PC-3 (cell line): Measurements from ENCODE around the gene ZNF3. TPM values are rescaled to one million over a fixed set of nuclear protein-coding genes. Genes with fewer than 3 reads are reported as not detected.
A peak's percentile ranks its signal among the peaks of the same experiment; 100 is the strongest.

Experiments used
- ATAC-seq: fragments of 200-7000 bp; cut with Tn5 transposase; 2 replicates; pipeline ENCODE4 v1.9.1; 2020; ENCODE audit warnings: mild to moderate bottlenecking, moderate library complexity
- BruUV-seq: library from RNA; stranded (reverse); fragments of 400-500 nt; replicated peaks from 2 replicates; lab custom pipeline; 2021; lab: Mats Ljungman, UMichigan
- CTCF ChIA-PET: fragments of 300-600 bp; sonication (Branson Sonifier 250); formaldehyde crosslinking; loops from one replicate; lab custom pipeline; 2022; ENCODE audit warnings: antibody characterized with exemption; lab: Charles Lee
- POLR2A ChIA-PET: fragments of 300-600 bp; sonication (Branson Sonifier 250); formaldehyde crosslinking; loops from one replicate; lab custom pipeline; 2022; ENCODE audit warnings: antibody characterized with exemption; ENCODE audit not compliant: unreplicated experiment; lab: Charles Lee
- DNase-seq: peaks from one replicate; pipeline ENCODE4 v3.0.0-alpha.2; 2015
- H2AFZ ChIP-seq: fragments of 300-600 bp; sonication (generic); 2 replicates; pipeline ENCODE4 v1.6.0; 2016; ENCODE audit warnings: antibody characterized with exemption, low read length
- H3F3A ChIP-seq: fragments of 300-600 bp; sonication (generic); one replicate; pipeline ENCODE4 v1.6.0; 2017; ENCODE audit warnings: antibody characterized with exemption, low read length, control low read depth, mild to moderate bottlenecking; ENCODE audit not compliant: unreplicated experiment
- H3K27ac ChIP-seq: fragments of 300-600 bp; sonication (generic); 2 replicates; pipeline ENCODE4 v1.5.1; 2016; ENCODE audit warnings: mild to moderate bottlenecking, low read length
- H3K27me3 ChIP-seq: fragments of 300-600 bp; sonication (generic); 2 replicates; pipeline ENCODE4 v1.6.1; 2016; ENCODE audit warnings: low read length, mixed read lengths
- H3K36me3 ChIP-seq: fragments of 300-600 bp; sonication (generic); 2 replicates; pipeline ENCODE4 v1.6.1; 2016; ENCODE audit warnings: low read depth, mixed run types, low read length, mixed read lengths
- H3K4me1 ChIP-seq: fragments of 300-600 bp; sonication (generic); 2 replicates; pipeline ENCODE4 v1.5.1; 2016; ENCODE audit warnings: low read length; ENCODE audit not compliant: insufficient read depth
- H3K4me2 ChIP-seq: fragments of 300-600 bp; sonication (generic); 2 replicates; pipeline ENCODE4 v1.6.0; 2016; ENCODE audit warnings: low read length
- H3K4me3 ChIP-seq: fragments of 300-600 bp; sonication (generic); 2 replicates; pipeline ENCODE4 v1.5.1; 2016; ENCODE audit warnings: mild to moderate bottlenecking, low read length, mixed read lengths
- H3K79me2 ChIP-seq: fragments of 300-600 bp; sonication (generic); 2 replicates; pipeline ENCODE4 v1.6.1; 2017; ENCODE audit warnings: low read length, mixed read lengths
- H3K9ac ChIP-seq: fragments of 300-600 bp; sonication (generic); 2 replicates; pipeline ENCODE4 v1.6.0; 2016; ENCODE audit warnings: mild to moderate bottlenecking, low read length
- H3K9me2 ChIP-seq: fragments of 300-600 bp; sonication (generic); replicated peaks from 2 replicates; pipeline ENCODE4 v1.6.1; 2016; ENCODE audit warnings: mixed run types, low read length, mixed read lengths
- H3K9me3 ChIP-seq: fragments of 300-600 bp; sonication (generic); 2 replicates; pipeline ENCODE4 v1.6.1; 2016; ENCODE audit warnings: low read length, mixed read lengths
- H4K20me1 ChIP-seq: fragments of 300-600 bp; sonication (generic); 2 replicates; pipeline ENCODE4 v1.6.1; 2016; ENCODE audit warnings: low read length, mixed read lengths
- EZH2 ChIP-seq: fragments of 300-600 bp; sonication (generic); IDR thresholded peaks from one replicate; pipeline ENCODE4 v1.6.1; 2017; ENCODE audit warnings: antibody characterized with exemption, mild to moderate bottlenecking, low read length; ENCODE audit not compliant: unreplicated experiment
- EZH2phosphoT487 ChIP-seq: fragments of 300-600 bp; sonication (generic); IDR thresholded peaks from 2 replicates; pipeline ENCODE4 v1.6.1; 2018; ENCODE audit warnings: mild to moderate bottlenecking, antibody characterized with exemption, low read length, borderline replicate concordance
- intact Hi-C: fragments of 100-400 bp; cut with micrococcal nuclease; formaldehyde crosslinking; loops from 2 replicates; pipeline ENCODE4 v1.9.0; 2023
- total RNA-seq: library from RNA; depleted of rRNA; stranded (reverse); fragments of >200 nt; gene quantifications from 2 replicates; pipeline ENCODE4 v1.2.3, GENCODE V29; 2014
- TF ChIP-seq, protein P1 (sequence below): fragments of 300-600 bp; sonication (generic); conservative IDR thresholded peaks from 2 replicates; pipeline ENCODE4 v1.5.1; 2017; ENCODE audit warnings: antibody characterized with exemption, low read depth, mild to moderate bottlenecking, low read length

The ZNF3 gene
- total RNA-seq, 1 experiment from 2014 or later: 16.5 TPM

- DNase-seq (peak; percentile 44), ATAC-seq (peak; percentile 71)
- intact Hi-C loops: loop anchor here (2.0 kb wide), 1 partner anchor 50 kb away; no protein-coding TSS in a partner anchor
- peak overlapping the region; percentile 48; the same call in 1 of the 2 replicates for H2AFZ ChIP-seq
- peaks cover 20% of the 10 kb centered on the region for H3K4me1 ChIP-seq
- H4K20me1 ChIP-seq: no peaks in the 10 kb centered on the region
- H3K27me3 ChIP-seq: no peaks in the 10 kb centered on the region
- ChIA-PET CTCF (no interaction called here), POLR2A (interaction anchor here (0.6 kb wide), 1 partner anchor 84 kb away, joined by 18 read pairs; no protein-coding TSS in a partner anchor)
- no peaks in the 10 kb centered on the region for H3K9me2 ChIP-seq
- H3K79me2 ChIP-seq: no peaks in the 10 kb centered on the region
- BruUV-seq: no TSS peak
- peak overlapping the region; percentile 13; the same call in 1 of the 2 replicates for H3K4me2 ChIP-seq
- TF ChIP-seq, protein P1, sequence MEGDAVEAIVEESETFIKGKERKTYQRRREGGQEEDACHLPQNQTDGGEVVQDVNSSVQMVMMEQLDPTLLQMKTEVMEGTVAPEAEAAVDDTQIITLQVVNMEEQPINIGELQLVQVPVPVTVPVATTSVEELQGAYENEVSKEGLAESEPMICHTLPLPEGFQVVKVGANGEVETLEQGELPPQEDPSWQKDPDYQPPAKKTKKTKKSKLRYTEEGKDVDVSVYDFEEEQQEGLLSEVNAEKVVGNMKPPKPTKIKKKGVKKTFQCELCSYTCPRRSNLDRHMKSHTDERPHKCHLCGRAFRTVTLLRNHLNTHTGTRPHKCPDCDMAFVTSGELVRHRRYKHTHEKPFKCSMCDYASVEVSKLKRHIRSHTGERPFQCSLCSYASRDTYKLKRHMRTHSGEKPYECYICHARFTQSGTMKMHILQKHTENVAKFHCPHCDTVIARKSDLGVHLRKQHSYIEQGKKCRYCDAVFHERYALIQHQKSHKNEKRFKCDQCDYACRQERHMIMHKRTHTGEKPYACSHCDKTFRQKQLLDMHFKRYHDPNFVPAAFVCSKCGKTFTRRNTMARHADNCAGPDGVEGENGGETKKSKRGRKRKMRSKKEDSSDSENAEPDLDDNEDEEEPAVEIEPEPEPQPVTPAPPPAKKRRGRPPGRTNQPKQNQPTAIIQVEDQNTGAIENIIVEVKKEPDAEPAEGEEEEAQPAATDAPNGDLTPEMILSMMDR: peak; percentile 50
- TF ChIP-seq EZH2 (no peak), EZH2phosphoT487 (no peak)
- no peaks in the 10 kb centered on the region for H3K36me3 ChIP-seq
- H3K27ac ChIP-seq: no peak overlapping the region
- H3F3A ChIP-seq: peaks cover 6% of the 10 kb centered on the region
- no peak overlapping the region for H3K4me3 ChIP-seq
- H3K9ac ChIP-seq: no peak overlapping the region
- no peaks in the 10 kb centered on the region for H3K9me3 ChIP-seq
These were observed 36.8 kb downstream of the ZNF3 start for GRCh38 chr7:100044718-100045117.

- Histone ChIP-seq H3K79me2 (no peaks in the 10 kb centered on the region), H3K4me3 (no peak overlapping the region), H3F3A (peaks cover 6% of the 10 kb centered on the region), H3K9me3 (no peaks in the 10 kb centered on the region), H3K9me2 (no peaks in the 10 kb centered on the region), H3K27me3 (no peaks in the 10 kb centered on the region), H4K20me1 (no peaks in the 10 kb centered on the region), H3K27ac (no peak overlapping the region), H3K4me1 (peaks cover 9% of the 10 kb centered on the region), H3K9ac (no peak overlapping the region), H3K4me2 (no peak overlapping the region), H2AFZ (no peak overlapping the region), H3K36me3 (0 out of 2 replicates have a peak, but pooled peaks cover 3% of the 10 kb centered on the region)
- POLR2A ChIA-PET: no interaction called here
- no peak for DNase-seq
- BruUV-seq: no TSS peak
- intact Hi-C loops: no loop called here
- no peak for ATAC-seq
- TF ChIP-seq EZH2 (no peak), EZH2phosphoT487 (no peak)
- TF ChIP-seq, protein P1: no peak
- CTCF ChIA-PET: interaction anchor here (0.6 kb wide), 1 partner anchor 37 kb away, joined by 7 read pairs; no protein-coding TSS in a partner anchor
These were observed 40.9 kb downstream of the ZNF3 start for GRCh38 chr7:100040575-100040974.

DNA sequence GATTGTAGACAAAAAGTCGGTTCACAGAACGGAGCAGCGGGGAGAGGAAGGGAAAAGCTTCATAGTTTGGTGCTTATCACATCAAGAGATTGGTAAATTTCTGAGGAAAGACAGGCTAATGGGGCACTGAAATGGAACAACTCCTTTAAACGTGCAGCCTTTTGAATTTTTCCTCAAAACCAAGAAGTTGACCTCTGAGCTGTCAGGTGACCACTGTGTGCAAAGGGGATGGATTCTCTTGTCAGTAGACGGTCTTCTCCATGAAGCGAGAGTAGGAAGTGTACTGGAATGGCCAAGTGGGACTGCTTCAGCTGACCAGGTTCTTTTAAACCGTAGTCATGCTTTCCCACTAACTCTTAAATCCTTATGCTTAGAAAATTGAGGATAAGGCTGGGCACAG, 43.2 kb downstream of the ZNF3 start:
- H4K20me1 ChIP-seq: no peaks in the 10 kb centered on the region
- H3K4me2 ChIP-seq: no peak overlapping the region
- no peak overlapping the region for H3K4me3 ChIP-seq
- no peak overlapping the region for H2AFZ ChIP-seq
- no peaks in the 10 kb centered on the region for H3K27me3 ChIP-seq
- no peak overlapping the region for H3K9ac ChIP-seq
- no peaks in the 10 kb centered on the region for H3K9me3 ChIP-seq
- DNase-seq (no peak), ATAC-seq (no peak)
- H3K36me3 ChIP-seq: peaks cover 10% of the 10 kb centered on the region; the same call in 1 of the 2 replicates
- H3F3A ChIP-seq: peaks cover 6% of the 10 kb centered on the region
- peaks cover 9% of the 10 kb centered on the region for H3K4me1 ChIP-seq
- H3K9me2 ChIP-seq: no peaks in the 10 kb centered on the region
- TF ChIP-seq EZH2phosphoT487: no peak
- TF ChIP-seq, protein P1: no peak
- TF ChIP-seq EZH2: no peak
- no peaks in the 10 kb centered on the region for H3K79me2 ChIP-seq
- BruUV-seq: no TSS peak
- ChIA-PET CTCF (no interaction called here), POLR2A (no interaction called here)
- no peak overlapping the region for H3K27ac ChIP-seq
- intact Hi-C loops: no loop called here
